ENCODE data around the gene TTC39C. TPM values are rescaled to one million over a fixed set of nuclear protein-coding genes. Genes with fewer than 3 reads are reported as not detected.

TTC39C gene
- total RNA-seq: 13.4 and 28.2 TPM in 2 replicates

GRCh38 chr18:24014062-24014985 is at the start of gene TTC39C:
Gene TTC39C (plus strand): TSS chr18:24014754. CDS start chr18:24014872, 118 bp downstream.

GRCh38 chr18:24138789-24139616 is 124.4 kb downstream of the TTC39C start, which contains the start of gene CABYR:
Gene CABYR (plus strand): TSS chr18:24139062. CDS start chr18:24143115, 4,053 bp downstream.

Other genes with a start within 250 kb of the TTC39C start
- 4.7 and 5.0 TPM in 2 replicates for gene CABYR, start 124.3 kb downstream of the TTC39C start, total RNA-seq